ENCODE results near the gene RABGGTA.

Gene RABGGTA

GRCh38 chr14:24304019-24304387 lies 32.6 kb upstream of the RABGGTA start:
- DNase-seq (ENCODE audit: low spot score): no peak

DNA sequence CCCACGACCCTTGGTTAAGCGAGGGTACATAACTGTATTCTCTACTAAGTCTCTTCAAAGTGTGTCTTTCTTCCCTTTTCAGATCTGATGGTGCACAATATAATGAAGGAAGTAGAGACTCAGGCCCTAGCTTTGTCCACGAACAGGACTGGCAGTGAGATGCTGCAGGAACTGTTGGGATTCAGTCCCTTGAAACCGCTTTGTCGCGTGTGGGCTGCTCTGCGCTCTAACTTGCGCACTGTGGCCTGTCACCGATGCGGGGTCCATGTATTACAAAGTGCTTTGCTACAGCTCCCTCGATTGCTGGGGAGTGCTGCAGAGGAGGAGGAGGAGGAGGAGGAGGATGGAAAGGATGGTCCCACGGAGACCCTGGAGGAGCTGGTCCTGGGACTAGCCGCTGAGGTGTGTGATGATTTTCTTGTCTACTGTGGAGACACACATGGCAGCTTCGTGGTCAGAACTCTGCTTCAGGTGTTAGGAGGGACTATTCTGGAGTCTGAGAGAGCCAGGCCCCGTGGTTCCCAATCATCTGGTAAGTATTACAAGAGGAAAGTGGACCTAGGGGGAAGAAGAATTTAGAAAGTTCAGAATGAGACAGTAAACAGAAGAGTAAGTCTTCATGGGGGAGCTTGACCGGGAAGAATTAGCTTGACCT lies 29.1 kb upstream of the RABGGTA start:
- DNase-seq (ENCODE audit: low spot score): no peak

- DNase-seq (ENCODE audit: low spot score): peak; percentile 97
Measured at GRCh38 chr14:24299255-24300191, 28.1 kb upstream of the RABGGTA start, which contains the start of the genes DHRS1 and NOP9. DHRS1 (minus strand) TSS chr14:24299780; CDS start chr14:24299106, 674 bp downstream. NOP9 (plus strand) TSS chr14:24299850; CDS start chr14:24299955, 105 bp downstream.

- peak; percentile 79 for DNase-seq (ENCODE audit: low spot score)
Measured at GRCh38 chr14:24298892-24299254, 27.5 kb upstream of the RABGGTA start.

GRCh38 chr14:24297190-24297964 lies 26.0 kb upstream of the RABGGTA start:
- DNase-seq (ENCODE audit: low spot score): no peak

DNA sequence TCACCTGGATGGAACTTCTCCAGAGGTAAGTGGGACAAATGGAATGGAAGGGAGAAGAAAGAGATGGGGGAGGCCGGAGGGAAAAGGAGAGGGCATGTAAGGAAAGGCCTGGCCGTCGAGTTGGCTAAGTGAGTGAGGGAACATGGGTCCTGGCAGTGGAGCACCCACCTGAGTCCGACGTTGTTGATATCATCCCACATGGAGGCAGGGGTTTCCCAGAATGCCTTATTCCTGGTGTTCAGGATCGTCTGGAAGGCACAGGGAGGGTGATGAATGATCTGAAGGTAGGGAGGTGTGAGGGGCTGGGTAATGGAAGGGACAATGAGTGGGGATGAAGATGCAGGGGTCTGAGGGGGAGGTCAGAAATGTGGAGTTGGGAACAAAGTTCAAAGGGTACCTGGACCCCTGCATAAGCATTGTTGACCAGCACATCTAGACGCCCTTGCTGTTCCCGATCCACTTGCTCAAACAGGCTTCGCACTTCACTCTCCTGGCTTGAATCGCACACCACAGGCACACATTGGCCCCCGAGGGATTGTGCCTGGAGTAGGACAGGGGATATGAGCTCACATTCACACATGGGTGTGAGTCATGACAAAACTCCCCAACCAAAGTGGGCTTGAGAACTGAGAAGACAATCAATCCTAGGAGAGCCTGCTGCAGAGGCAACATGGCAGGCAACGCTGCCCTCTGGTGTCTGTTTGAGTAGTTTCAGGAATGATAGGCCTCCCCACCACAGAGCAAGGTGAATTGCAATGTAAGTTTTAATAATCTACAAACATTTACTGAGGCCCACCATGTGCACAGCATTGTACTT lies 25.2 kb upstream of the RABGGTA start:
- DNase-seq (ENCODE audit: low spot score): peak; percentile 90

DNA sequence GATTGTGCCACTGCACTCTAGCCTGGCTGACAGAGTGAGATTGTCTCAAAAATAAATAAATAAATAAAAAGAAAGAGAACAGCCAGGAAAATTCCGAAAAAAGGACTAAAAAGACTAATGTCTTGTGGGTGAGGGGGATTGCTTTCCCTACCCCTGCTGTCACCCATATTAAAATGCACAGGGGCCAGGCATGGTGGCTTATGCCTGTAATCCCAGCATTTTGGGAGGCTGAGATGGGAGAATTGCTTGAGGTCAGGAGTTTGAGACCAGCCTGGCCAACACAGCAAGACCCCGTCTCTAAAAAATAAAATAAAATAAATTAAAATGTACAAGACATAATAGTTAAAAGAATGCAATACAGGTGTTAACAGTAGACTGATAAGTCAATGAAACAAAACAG lies 22.1 kb upstream of the RABGGTA start:
- no peak for DNase-seq (ENCODE audit: low spot score)

DNA sequence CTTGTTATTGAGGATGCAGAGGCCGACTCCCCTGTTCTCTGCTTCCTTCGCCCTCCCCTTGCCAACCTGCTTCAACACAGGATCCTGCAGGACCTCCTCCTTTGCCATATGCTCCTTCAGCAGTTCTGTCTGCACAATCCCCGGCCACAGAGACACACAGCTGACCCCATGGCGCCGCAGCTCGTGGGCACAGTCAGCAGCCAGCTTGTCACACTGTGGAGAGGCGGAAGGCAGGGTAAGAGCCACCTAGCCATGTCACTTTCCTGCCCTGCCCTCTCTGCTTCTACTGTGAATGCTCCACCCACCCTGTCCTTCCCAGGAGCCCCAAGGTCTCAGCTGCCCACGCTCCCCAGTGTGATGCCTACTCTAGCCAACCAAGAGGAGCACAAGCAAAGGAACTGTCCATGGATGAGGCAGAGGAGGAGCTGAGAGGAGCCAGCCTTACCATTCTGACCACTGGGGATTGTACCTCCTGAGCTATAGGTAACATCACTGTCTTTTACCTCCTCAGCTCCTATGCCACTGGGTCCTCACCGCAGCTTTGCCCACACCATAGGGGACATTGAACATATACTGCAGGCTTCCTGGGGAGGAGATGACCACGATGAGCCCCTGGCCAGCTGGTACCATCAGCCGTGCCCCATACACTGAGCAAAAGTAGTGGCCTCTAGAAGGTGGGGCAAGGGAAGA lies 20.9 kb upstream of the RABGGTA start:
- DNase-seq (ENCODE audit: low spot score): no peak

GRCh38 chr14:24291446-24292117 lies 20.2 kb upstream of the RABGGTA start:
- no peak for DNase-seq (ENCODE audit: low spot score)

- DNase-seq (ENCODE audit: low spot score): no peak
Measured at GRCh38 chr14:24290746-24291145, 19.3 kb upstream of the RABGGTA start.

DNA sequence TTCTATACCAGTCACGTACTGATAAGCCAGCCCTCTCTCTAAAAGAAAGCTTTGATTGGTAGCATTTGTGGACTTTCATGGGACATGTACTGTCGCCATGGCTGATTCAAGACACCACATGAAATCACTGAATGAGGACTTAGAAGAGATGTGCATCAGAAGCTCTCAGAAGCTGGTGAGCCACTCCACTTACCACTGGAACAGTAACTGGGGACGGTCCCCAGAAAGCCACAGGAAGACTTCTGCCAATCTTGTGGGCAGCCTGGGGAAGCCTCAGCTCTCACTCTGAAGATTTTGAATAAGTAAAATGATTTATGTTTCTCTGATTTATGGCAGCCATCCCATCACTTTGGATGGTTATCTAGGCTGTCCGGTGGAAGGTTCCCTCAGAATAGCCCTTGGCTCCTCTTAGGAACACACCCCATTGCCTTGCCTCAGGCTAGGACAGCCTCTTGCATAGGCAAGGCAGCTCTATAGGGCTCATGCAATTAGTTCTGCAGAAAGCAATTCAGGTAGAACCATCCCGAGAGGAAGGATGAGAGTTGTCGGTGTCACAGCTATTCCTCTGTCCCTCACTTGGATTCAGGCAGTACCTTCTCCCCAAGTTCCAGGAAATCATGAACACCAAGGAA lies 18.4 kb upstream of the RABGGTA start:
- no peak for DNase-seq (ENCODE audit: low spot score)

DNA sequence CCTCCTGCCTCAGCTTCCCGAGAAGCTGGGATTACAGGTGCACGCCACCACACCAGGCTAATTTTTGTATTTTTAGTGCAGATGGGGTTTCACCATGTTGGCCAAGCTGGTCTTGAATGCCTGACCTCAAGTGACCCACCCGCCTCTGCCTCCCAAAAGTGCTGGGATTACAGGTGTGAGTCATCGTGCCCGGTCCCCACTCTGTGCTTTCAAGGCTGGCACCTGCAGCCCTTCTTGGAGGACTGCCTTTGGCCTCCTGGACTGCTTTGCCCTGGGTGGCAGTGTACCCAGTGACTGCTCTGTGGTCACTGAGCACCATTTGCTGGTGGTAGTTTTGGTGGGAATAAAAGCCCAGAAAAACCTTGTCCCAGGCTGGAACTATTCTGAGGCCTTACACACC lies 15.6 kb upstream of the RABGGTA start:
- DNase-seq (ENCODE audit: low spot score): no peak

DNA sequence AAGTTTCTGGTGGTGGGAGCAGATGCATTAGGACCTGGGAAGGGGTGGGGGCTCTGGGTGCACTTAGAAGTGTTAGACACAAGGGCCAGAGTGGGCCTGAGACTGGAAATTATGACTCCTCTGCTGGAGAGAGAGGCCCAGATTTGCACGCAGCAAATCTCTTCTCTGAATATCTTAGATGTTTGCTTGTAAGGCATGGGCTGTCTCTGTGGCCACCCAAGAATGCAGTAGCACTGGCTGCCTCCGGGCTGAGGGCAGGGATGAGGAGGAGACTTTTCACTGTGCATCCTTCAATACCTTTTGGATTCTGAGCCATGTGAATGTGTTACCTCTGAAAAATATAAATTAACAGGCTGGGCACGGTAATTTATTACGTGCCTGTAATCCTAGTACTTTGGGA lies 14.0 kb upstream of the RABGGTA start:
- peak; percentile 63 for DNase-seq (ENCODE audit: low spot score)

- DNase-seq (ENCODE audit: low spot score): no peak
Measured at GRCh38 chr14:24284501-24285035, 13.2 kb upstream of the RABGGTA start.

DNA sequence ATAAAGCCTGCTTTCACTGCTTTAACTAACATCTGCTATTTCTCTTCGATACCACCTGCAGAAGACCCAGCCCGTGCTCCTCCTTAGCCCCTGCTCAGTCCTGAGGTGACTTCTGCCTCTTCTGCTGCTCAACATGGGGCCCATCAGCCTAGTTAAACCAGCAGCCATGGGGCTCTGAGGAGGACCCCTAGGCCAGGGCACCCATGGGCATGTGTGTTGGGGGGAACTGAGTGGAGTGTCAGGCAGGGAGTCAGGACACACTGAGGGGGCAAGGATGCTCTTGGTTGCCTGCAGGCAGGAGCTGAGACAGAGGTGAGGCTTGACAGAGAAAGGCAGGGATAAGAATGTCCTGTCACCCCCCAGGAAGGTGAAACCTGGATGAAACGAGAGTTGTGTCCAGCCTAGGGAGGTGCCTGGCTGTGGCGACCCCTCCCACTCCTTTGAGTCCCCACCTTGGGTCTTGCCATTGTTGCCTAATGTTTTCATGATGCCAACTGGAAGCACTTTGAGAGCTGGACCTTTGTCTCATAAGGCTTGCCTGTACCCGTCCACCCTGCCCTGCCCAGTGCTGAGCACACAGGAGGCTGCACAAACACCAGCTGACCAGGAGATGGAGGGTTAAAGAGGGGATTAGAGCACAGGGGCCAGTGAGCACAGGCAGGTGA lies 12.5 kb upstream of the RABGGTA start:
- no peak for DNase-seq (ENCODE audit: low spot score)

DNA sequence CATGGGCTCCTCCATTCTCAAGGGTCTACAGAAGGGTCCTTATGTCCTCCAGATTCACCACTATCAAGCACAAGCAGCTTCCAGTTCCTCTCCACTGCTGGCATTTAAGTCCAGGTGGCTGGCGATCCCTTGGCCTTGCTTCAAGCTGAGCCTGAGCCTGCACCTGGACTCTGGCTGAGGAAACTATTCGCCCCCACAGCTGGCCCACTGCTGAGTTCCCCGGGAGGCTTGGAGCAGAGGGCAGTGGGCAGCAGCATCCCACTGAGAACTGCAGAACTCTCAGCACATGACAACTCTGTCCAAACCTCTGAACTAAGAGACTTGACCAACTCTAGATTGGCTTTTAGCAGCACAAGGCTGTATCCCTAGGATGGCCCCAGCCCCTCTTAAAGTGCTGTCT lies 11.3 kb upstream of the RABGGTA start:
- DNase-seq (ENCODE audit: low spot score): no peak

GRCh38 chr14:24281636-24282035 lies 10.2 kb upstream of the RABGGTA start:
- DNase-seq (ENCODE audit: low spot score): no peak

- DNase-seq (ENCODE audit: low spot score): peak; percentile 57
Measured at GRCh38 chr14:24280797-24281460, 9.5 kb upstream of the RABGGTA start.

Data from AG20443 (cell line).